Activated CD8-positive, alpha-beta T cell treated with anti-CD3 and anti-CD28 coated beads, Interleukin-2, amount 10 ng/mL, durations not matched to agents 7 days and 5 days (primary cell): ENCODE results near the gene TLCD3A. TPM values are rescaled to one million over a fixed set of nuclear protein-coding genes. Genes with fewer than 3 reads are reported as not detected.
A peak's percentile ranks its signal among the peaks of the same experiment; 100 is the strongest.
"Not testable (repeated sequence)": the region's sequence is repeated elsewhere in the genome, so short reads cannot be mapped to it uniquely, and the experiment has no call there.

Source experiments
- ATAC-seq: fragments of 150-1000 bp; cut with Tn5 transposase; one replicate; pipeline ENCODE4 v1.10.0; 2021; ENCODE audit warnings: moderate library complexity
- CTCF ChIA-PET: fragments of 350-600 bp; sonication (Branson Sonifier 250); formaldehyde crosslinking; loops from one replicate; lab custom pipeline; 2021; ENCODE audit warnings: antibody characterized with exemption; lab: Charles Lee
- POLR2A ChIA-PET: fragments of 350-600 bp; sonication (Branson Sonifier 250); formaldehyde crosslinking; loops from one replicate; lab custom pipeline; 2021; ENCODE audit warnings: antibody characterized with exemption; lab: Charles Lee
- DNase-seq: peaks from one replicate; pipeline ENCODE4 v3.0.0-alpha.2; 2020
- H3K27ac Mint-ChIP-seq: one replicate; pipeline ENCODE4 v1.8.0; 2021; ENCODE audit warnings: mild to moderate bottlenecking, mixed read lengths
- H3K27me3 Mint-ChIP-seq: one replicate; pipeline ENCODE4 v1.8.0; 2021; ENCODE audit warnings: low read depth, mixed read lengths
- H3K36me3 Mint-ChIP-seq: one replicate; pipeline ENCODE4 v1.8.0; 2021; ENCODE audit warnings: low read depth, mixed read lengths
- H3K4me1 Mint-ChIP-seq: one replicate; pipeline ENCODE4 v1.8.0; 2021; ENCODE audit warnings: low read depth, mixed read lengths
- H3K4me3 Mint-ChIP-seq: one replicate; pipeline ENCODE4 v1.8.0; 2021; ENCODE audit warnings: mild to moderate bottlenecking, mixed read lengths
- H3K9me3 Mint-ChIP-seq: one replicate; pipeline ENCODE4 v1.8.0; 2022; ENCODE audit warnings: mixed read lengths; ENCODE audit not compliant: insufficient read depth
- total RNA-seq, 2 experiments: library from RNA; stranded (reverse); gene quantifications; one replicate each; pipeline ENCODE4 v1.2.3, GENCODE V29; 2021

TLCD3A gene
- total RNA-seq, 2 experiments from 2014 or later, result 17.0 to 17.9 TPM

DNA sequence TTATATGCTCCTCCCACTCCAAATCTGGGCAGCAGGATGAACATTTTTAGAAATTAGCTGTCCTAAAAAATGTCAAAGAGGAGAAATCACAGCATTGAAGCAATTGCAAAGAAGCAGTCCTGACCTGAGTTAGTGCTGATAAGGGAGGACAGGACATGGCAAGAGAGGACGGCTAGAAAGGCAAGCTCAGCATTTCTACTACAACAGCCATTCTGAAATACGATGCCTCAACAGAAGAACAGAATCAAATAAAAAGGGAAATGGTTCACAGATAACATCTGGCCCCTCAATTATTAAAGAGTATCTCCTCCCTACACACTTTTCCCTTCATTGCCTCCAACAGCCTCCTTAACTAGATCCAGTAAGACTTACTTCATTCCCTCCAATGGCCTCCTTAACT is 36.0 kb upstream of the TLCD3A start:
- H3K27ac Mint-ChIP-seq, result no peak overlapping the region
- peaks cover 24% of the 10 kb centered on the region for H3K36me3 Mint-ChIP-seq
- H3K9me3 Mint-ChIP-seq, result no peaks in the 10 kb centered on the region
- POLR2A ChIA-PET, result no interaction called here
- H3K27me3 Mint-ChIP-seq, result no peaks in the 10 kb centered on the region
- H3K4me1 Mint-ChIP-seq, result no peaks in the 10 kb centered on the region
- H3K4me3 Mint-ChIP-seq, result no peak overlapping the region
- no peak for DNase-seq
- CTCF ChIA-PET, result interaction anchor here (1.2 kb wide), 1 partner anchor 284 kb away, joined by 10 read pairs; no protein-coding TSS in a partner anchor
- ATAC-seq, result no peak

DNA sequence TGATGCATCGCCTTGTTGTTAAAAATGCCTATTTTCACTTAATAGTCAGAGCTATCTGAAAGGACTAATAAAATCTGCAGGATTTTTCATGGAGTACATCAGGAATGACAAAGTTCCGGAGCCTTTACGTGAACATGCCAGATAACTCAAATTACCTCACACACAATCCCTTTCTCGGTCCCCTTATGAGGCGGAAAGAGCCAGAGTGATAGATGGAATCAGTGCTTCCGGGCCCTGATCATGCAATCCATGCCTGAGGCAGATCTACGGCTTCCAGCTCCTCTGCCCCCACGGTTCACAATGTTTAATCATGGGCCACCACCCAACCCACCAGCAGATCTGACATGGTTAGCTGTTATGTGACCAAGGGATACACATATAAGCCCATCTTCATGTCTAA is 34.7 kb upstream of the TLCD3A start:
- Mint-ChIP-seq H3K27ac (no peak overlapping the region), H3K4me1 (no peaks in the 10 kb centered on the region), H3K9me3 (no peaks in the 10 kb centered on the region), H3K27me3 (no peaks in the 10 kb centered on the region), H3K36me3 (peaks cover 24% of the 10 kb centered on the region), H3K4me3 (no peak overlapping the region)
- ChIA-PET CTCF (interaction anchor here (1.1 to 11.0 kb wide), 4 partner anchors 10 to 286 kb away, joined by 3 to 209 read pairs (median 4); a partner anchor contains a TSS), POLR2A (no interaction called here)
- DNase-seq, result no peak
- ATAC-seq, result no peak

DNA sequence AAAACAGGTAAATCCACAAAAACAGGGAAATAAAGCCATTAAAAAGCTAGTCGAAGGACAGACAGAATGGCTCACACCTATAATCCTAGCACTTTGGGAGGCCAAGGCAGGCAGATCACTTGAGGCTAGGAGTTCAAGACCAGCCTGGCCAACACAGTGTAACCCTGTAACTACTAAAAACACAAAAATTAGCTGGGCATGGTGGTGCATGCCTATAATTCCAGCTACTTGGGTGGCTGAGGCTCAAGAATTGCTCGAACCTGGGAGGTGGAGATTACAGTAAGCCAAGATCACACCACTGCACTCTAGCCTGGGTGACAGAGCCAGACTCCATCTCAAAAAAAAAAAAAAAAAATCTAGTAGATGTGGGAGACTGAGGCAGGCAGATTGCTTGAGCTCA is 34.3 kb upstream of the TLCD3A start:
- POLR2A ChIA-PET, H3K4me3 Mint-ChIP-seq, H3K27ac Mint-ChIP-seq, DNase-seq, H3K9me3 Mint-ChIP-seq, H3K27me3 Mint-ChIP-seq, H3K4me1 Mint-ChIP-seq, ATAC-seq: not testable (repeated sequence)
- CTCF ChIA-PET, result interaction anchor here (1.0 to 11.0 kb wide), 5 partner anchors 10 to 287 kb away, joined by 3 to 209 read pairs (median 4); a partner anchor contains a TSS
- H3K36me3 Mint-ChIP-seq, result peaks cover 24% of the 10 kb centered on the region

DNA sequence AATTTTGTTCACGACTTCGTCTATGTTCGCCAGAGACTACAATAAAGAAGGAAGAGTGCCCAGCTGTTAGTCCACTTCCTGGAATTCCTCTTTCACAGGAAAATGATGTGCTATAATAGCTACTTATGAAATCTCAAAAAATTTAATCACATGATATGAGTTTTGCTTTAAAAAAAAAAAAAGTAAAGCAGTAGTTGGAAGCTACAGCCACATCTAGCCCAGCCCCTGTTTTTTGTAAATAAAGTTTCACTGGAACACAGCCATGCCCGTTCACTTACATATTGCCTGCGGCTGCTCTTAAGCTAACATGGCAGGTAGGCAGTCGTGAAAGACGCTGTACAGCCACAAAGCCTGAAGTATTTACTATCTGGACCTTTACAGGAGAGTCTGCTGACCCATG is 33.1 kb upstream of the TLCD3A start:
- no peaks in the 10 kb centered on the region for H3K9me3 Mint-ChIP-seq
- ATAC-seq, result no peak
- CTCF ChIA-PET, result interaction anchor here (0.9 to 11.0 kb wide), 18 partner anchors 10 to 388 kb away, joined by 3 to 209 read pairs (median 8); partner anchors contain the start of genes GEMIN4, NXN, TIMM22 and VPS53
- H3K4me3 Mint-ChIP-seq, result no peak overlapping the region
- peaks cover 24% of the 10 kb centered on the region for H3K36me3 Mint-ChIP-seq
- no peaks in the 10 kb centered on the region for H3K4me1 Mint-ChIP-seq
- POLR2A ChIA-PET, result interaction anchor here (0.9 kb wide), 1 partner anchor 287 kb away, joined by 3 read pairs; no protein-coding TSS in a partner anchor
- no peak for DNase-seq
- H3K27me3 Mint-ChIP-seq, result no peaks in the 10 kb centered on the region
- no peak overlapping the region for H3K27ac Mint-ChIP-seq

DNA sequence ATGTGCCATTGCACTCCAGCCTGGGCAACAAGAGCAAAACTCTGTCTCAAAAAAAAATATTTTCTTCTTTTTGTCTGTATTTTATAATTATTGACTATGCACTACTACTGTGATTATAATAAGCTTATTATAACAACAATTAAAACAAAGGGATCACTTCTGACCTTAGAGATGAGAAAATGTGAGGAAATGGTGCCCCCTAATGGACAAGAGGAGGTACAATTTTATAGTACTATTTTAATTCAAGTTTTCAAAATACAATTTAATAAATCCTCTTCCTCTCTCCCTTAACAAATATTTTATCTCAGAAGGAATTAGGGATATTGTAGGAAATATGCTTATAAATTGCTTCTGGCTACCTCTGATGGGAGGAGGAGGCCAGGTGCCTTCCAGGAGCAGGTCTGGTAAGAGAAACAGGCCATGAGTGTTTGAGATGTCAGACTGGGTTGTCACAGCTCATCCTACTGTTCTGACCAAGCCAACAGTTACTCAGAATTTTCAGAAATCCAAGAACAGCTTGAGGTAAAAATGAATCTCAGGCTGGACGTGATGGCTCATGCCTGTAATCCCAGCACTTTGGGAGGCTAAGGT is 31.8 kb upstream of the TLCD3A start:
- DNase-seq (no peak), ATAC-seq (peak; percentile 55)
- no peak overlapping the region for H3K27ac Mint-ChIP-seq
- no peaks in the 10 kb centered on the region for H3K9me3 Mint-ChIP-seq
- ChIA-PET POLR2A (interaction anchor here (0.9 to 1.0 kb wide), 2 partner anchors 289 kb away, joined by 3 to 4 read pairs; no protein-coding TSS in a partner anchor), CTCF (interaction anchor here (0.6 to 11.0 kb wide), 32 partner anchors 9 to 555 kb away, joined by 3 to 209 read pairs (median 5); partner anchors contain the start of genes GEMIN4, GLOD4, MRM3 and NXN)
- no peak overlapping the region for H3K4me3 Mint-ChIP-seq
- H3K36me3 Mint-ChIP-seq, result peaks cover 16% of the 10 kb centered on the region
- no peaks in the 10 kb centered on the region for H3K4me1 Mint-ChIP-seq
- no peaks in the 10 kb centered on the region for H3K27me3 Mint-ChIP-seq

DNA sequence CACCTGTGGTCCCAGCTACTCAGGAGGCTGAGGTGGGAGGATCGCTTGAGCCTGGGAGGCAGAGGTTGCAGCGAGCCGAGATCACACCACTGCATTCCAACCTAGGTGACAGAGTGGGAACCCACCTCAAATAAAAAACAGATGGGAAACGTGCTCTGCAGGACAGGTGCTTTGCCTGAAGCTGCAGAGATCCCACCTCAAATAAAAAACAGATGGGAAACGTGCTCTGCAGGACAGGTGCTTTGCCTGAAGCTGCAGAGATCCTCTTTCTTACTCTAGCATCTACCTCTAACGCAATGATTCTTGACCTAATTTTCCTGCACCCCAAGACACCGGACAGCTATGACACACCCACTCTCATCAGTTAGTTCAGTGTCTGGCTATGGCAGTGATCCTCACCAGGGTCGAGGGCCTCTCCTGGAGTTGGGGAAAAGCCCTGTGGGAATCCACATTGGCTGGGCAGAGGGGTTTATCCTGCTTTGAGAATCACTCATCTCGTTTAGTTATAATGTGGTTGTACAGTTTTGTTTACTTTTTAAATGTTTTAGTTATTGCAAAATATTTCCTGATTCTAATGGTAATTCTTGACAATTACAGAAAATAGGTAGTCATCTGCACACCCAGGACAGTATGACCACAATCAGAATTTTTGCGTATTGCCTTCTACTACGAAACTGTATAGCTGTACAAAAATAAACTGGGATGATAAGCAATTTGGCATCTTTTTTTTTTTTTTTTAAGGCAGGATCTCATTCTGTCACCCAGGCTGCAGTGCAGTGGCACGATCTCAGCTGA is 29.1 kb upstream of the TLCD3A start:
- Mint-ChIP-seq H3K27ac (no peak overlapping the region), H3K36me3 (peaks cover 12% of the 10 kb centered on the region), H3K4me3 (no peak overlapping the region), H3K27me3 (no peaks in the 10 kb centered on the region), H3K9me3 (no peaks in the 10 kb centered on the region), H3K4me1 (no peaks in the 10 kb centered on the region)
- POLR2A ChIA-PET, result no interaction called here
- ATAC-seq (no peak), DNase-seq (no peak)
- CTCF ChIA-PET, result interaction anchor here (1.3 to 11.0 kb wide), 2 partner anchors 278 to 292 kb away, joined by 6 to 209 read pairs; a partner anchor contains a TSS

DNA sequence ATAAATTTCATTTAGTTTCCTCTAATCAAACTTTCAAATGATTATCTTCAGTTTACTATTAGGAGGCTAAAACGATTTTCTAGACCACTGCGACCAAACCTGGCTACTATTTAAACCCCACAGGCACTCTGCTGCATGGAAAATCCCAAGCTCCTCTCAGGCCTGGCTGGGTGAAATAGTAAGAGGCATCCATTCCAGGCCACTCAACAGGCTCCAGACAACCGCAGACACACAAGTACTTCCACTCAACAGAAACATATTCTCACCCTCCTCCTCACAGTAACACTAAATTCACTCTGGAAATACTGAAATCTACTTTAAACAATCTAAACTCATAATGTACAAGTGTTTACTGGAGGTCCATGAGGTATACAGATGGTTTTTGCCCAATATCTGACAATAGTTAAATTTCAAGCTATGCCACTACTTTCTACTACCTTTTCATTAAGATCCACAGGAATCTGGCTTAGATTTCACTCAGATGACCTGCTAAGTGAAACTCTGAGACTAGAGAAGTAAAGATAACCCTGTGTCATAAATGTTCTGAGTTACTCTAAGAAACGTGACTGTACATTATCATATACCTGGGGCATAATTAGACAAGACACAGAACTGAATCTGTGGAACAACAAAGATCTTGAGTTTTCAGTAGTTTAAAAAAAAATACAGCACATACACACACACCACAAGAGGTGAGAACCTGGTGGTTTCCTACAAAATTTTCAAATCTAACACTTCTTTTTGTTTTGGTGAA is 28.1 kb upstream of the TLCD3A start:
- ChIA-PET POLR2A (no interaction called here), CTCF (interaction anchor here (0.7 to 11.0 kb wide), 4 partner anchors 55 to 293 kb away, joined by 3 to 209 read pairs (median 4); a partner anchor contains a TSS)
- H3K4me3 Mint-ChIP-seq, result no peak overlapping the region
- no peaks in the 10 kb centered on the region for H3K27me3 Mint-ChIP-seq
- no peaks in the 10 kb centered on the region for H3K9me3 Mint-ChIP-seq
- no peak for DNase-seq
- peaks cover 18% of the 10 kb centered on the region for H3K36me3 Mint-ChIP-seq
- ATAC-seq, result no peak
- no peaks in the 10 kb centered on the region for H3K4me1 Mint-ChIP-seq
- H3K27ac Mint-ChIP-seq, result no peak overlapping the region

DNA sequence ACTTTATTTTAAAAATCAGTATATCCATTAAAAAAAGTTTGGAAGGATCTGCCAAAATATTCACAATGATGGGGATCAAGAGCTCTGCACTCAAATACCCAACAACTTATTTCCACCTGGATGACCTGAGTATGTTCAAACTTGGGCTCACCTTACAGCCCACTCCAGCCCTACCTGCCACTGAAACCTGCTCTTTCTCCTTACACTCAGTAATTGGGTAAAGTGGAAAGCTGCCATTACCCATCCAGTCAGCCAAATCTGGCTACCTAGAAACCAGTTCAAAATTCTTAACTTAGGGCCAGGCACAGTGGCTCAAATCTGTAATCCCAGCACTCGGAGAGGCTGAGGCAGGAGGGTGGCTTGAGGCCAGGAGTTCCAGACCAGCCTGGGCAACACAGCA is 27.4 kb upstream of the TLCD3A start:
- ChIA-PET CTCF (interaction anchor here (1.0 to 11.0 kb wide), 4 partner anchors 13 to 293 kb away, joined by 3 to 209 read pairs (median 3); a partner anchor contains a TSS), POLR2A (no interaction called here)
- Mint-ChIP-seq H3K4me1 (no peaks in the 10 kb centered on the region), H3K36me3 (peaks cover 24% of the 10 kb centered on the region), H3K27ac (no peak overlapping the region), H3K9me3 (no peaks in the 10 kb centered on the region), H3K27me3 (no peaks in the 10 kb centered on the region), H3K4me3 (no peak overlapping the region)
- ATAC-seq (no peak), DNase-seq (no peak)

DNA sequence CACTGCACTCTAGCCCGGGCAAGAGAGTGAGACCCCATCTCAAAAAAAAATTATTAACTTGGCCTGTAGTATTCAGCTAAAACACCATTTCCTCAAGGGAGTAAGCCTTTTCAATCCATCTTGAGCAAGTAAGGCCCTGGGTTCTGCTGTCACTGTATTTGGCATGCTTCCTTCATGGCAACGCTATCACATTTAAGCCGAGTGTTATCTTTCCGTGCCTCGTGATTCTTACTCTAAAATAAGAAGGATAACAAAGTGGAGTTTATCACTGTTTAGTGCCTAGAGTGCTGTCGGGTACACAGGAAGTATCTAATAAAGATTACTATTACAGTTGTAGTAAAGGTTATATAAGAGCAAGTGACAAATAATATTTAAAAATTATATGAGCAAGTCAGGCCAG is 26.5 kb upstream of the TLCD3A start:
- no peaks in the 10 kb centered on the region for H3K4me1 Mint-ChIP-seq
- H3K36me3 Mint-ChIP-seq, result peaks cover 24% of the 10 kb centered on the region
- DNase-seq, result no peak

DNA sequence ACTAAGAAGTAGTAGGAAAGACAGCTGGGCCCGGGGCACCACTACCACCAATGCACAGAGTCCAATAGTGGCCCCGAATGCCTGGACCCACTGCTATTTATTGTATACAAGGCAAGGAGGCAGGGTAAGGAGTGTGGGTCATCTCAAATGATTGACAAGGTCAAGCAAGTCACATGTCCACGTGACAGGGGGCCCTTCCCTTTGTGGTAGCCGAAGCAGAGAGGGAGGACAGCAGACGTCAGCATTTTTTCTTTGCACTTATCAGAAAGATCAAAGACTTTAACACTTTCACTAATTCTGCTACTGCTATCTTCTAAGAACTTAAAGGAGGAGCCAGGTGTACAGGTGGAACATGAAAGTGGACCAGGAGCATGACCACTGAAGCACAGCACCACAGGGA is 24.3 kb upstream of the TLCD3A start:
- Mint-ChIP-seq H3K27ac (no peak overlapping the region), H3K4me3 (no peak overlapping the region), H3K27me3 (no peaks in the 10 kb centered on the region), H3K4me1 (peaks cover 12% of the 10 kb centered on the region), H3K9me3 (no peaks in the 10 kb centered on the region), H3K36me3 (peaks cover 24% of the 10 kb centered on the region)
- POLR2A ChIA-PET, result no interaction called here
- CTCF ChIA-PET, result interaction anchor here (1.1 to 11.0 kb wide), 2 partner anchors 296 to 297 kb away, joined by 4 to 209 read pairs; a partner anchor contains a TSS
- no peak for DNase-seq
- no peak for ATAC-seq

More for the DNA sequence above, 26.5 kb upstream of the TLCD3A start:
- H3K27ac Mint-ChIP-seq, result no peak overlapping the region
- no peaks in the 10 kb centered on the region for H3K27me3 Mint-ChIP-seq
- CTCF ChIA-PET, result interaction anchor here (1.1 to 11.0 kb wide), 3 partner anchors 13 to 294 kb away, joined by 3 to 209 read pairs (median 3); a partner anchor contains a TSS
- no peak for ATAC-seq
- POLR2A ChIA-PET, result no interaction called here
- H3K9me3 Mint-ChIP-seq, result no peaks in the 10 kb centered on the region
- H3K4me3 Mint-ChIP-seq, result no peak overlapping the region

DNA sequence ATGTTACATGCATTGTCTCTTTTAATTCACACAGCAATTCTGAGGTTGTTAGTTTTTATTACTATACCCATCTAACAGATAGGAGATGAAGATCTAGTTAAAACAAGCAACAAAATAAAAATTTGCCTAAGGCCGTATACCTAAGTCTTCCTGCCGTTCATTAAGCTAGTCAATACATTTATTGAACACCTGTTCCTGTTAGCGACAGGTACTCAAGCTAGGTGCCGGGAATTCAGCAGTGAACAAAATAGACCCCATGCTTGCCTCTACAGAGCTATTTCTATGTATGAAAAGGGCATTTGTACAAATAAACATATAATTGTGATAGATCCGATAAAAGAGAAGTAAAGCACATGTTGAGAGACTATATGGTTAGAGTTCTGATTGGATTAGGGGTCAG is 14.3 kb upstream of the TLCD3A start:
- peaks cover 2% of the 10 kb centered on the region for H3K36me3 Mint-ChIP-seq
- no peaks in the 10 kb centered on the region for H3K9me3 Mint-ChIP-seq
- ChIA-PET CTCF (interaction anchor here (0.6 to 1.5 kb wide), 6 partner anchors 13 to 263 kb away, joined by 3 to 5 read pairs (median 3); no protein-coding TSS in a partner anchor), POLR2A (interaction anchor here (1.0 kb wide), 1 partner anchor 279 kb away, joined by 3 read pairs; the partner anchor contains the start of gene TIMM22)
- no peak overlapping the region for H3K4me3 Mint-ChIP-seq
- no peak overlapping the region for H3K27ac Mint-ChIP-seq
- ATAC-seq, result no peak
- DNase-seq, result no peak
- H3K4me1 Mint-ChIP-seq, result peaks cover 12% of the 10 kb centered on the region
- H3K27me3 Mint-ChIP-seq, result no peaks in the 10 kb centered on the region
